OCI-LY1 (cell line): ENCODE results near the gene BCL2.

Source experiments
- H2AFZ ChIP-seq: fragments of 200-600 bp; sonication (generic), shearing (Covaris generic); 2 replicates; pipeline ENCODE4 v1.6.0; 2014; ENCODE audit warnings: antibody characterized with exemption, mild to moderate bottlenecking, low read length
- H3F3A ChIP-seq: fragments of 200-600 bp; sonication (generic), shearing (Covaris generic); 2 replicates; pipeline ENCODE4 v1.6.0; 2014; ENCODE audit warnings: mild to moderate bottlenecking, antibody characterized with exemption, low read length, moderate library complexity; ENCODE audit not compliant: insufficient read depth
- H3K27ac ChIP-seq: fragments of 200-600 bp; sonication (generic); 2 replicates; pipeline ENCODE4 v1.5.1; 2014; ENCODE audit warnings: low read length, mixed run types, mild to moderate bottlenecking, low read depth; ENCODE audit not compliant: poor library complexity, severe bottlenecking
- H3K27me3 ChIP-seq: fragments of 200-600 bp; sonication (generic); 2 replicates; pipeline ENCODE4 v1.6.0; 2014; ENCODE audit warnings: antibody characterized with exemption, mild to moderate bottlenecking, low read length, moderate library complexity; ENCODE audit not compliant: insufficient read depth
- H3K36me3 ChIP-seq: fragments of 200-600 bp; sonication (generic); 2 replicates; pipeline ENCODE4 v1.6.1; 2014; ENCODE audit warnings: mild to moderate bottlenecking, antibody characterized with exemption, low read length, moderate library complexity, mixed read lengths; ENCODE audit not compliant: insufficient read depth
- H3K4me1 ChIP-seq: fragments of 200-600 bp; sonication (generic); 2 replicates; pipeline ENCODE4 v1.5.1; 2014; ENCODE audit warnings: mild to moderate bottlenecking, low read length, moderate library complexity; ENCODE audit not compliant: insufficient read depth, severe bottlenecking
- H3K4me2 ChIP-seq: fragments of 200-600 bp; sonication (generic), shearing (Covaris generic); 2 replicates; pipeline ENCODE4 v1.6.1; 2014; ENCODE audit warnings: low read length
- H3K4me3 ChIP-seq: fragments of 200-600 bp; sonication (generic); 2 replicates; pipeline ENCODE4 v1.5.1; 2014; ENCODE audit warnings: low read length, low read depth, mild to moderate bottlenecking, mixed read lengths; ENCODE audit not compliant: poor library complexity, severe bottlenecking
- H3K79me2 ChIP-seq: fragments of 200-600 bp; shearing (Covaris generic); 2 replicates; pipeline ENCODE4 v1.6.1; 2016; ENCODE audit warnings: mixed run types, low read length, mixed read lengths; ENCODE audit not compliant: insufficient read depth
- H3K9ac ChIP-seq: fragments of 200-600 bp; sonication (generic), shearing (Covaris generic); 2 replicates; pipeline ENCODE4 v1.6.1; 2014; ENCODE audit warnings: mild to moderate bottlenecking, low read length, mixed read lengths
- H3K9me2 ChIP-seq: fragments of 200-600 bp; sonication (generic), shearing (Covaris generic); 2 replicates; pipeline ENCODE4 v1.6.1; 2014; ENCODE audit warnings: low read depth, mild to moderate bottlenecking, low read length, mixed read lengths
- H3K9me3 ChIP-seq: fragments of 200-600 bp; shearing (Covaris generic); 2 replicates; pipeline ENCODE4 v1.6.1; 2014; ENCODE audit warnings: low read length, mixed read lengths
- H4K20me1 ChIP-seq: fragments of 200-600 bp; sonication (generic), shearing (Covaris generic); 2 replicates; pipeline ENCODE4 v1.6.0; 2016; ENCODE audit warnings: mild to moderate bottlenecking, low read length; ENCODE audit not compliant: insufficient read depth
- CTCF ChIP-seq: fragments of 200-600 bp; sonication (generic), shearing (Covaris generic); IDR thresholded peaks from 2 replicates; pipeline ENCODE4 v1.5.1; 2017; ENCODE audit warnings: mild to moderate bottlenecking, antibody characterized with exemption, low read length, moderate library complexity, mixed read lengths
- EZH2 ChIP-seq: fragments of 200-600 bp; sonication (generic), shearing (Covaris generic); IDR thresholded peaks from 2 replicates; pipeline ENCODE4 v1.8.0; 2017; ENCODE audit warnings: borderline replicate concordance, mixed run types, mild to moderate bottlenecking, antibody characterized with exemption, low read length, moderate library complexity, mixed read lengths

The BCL2 gene

GRCh38 chr18:63137999-63138435, 181.6 kb downstream of the BCL2 start:
- no peaks in the 10 kb centered on the region for H3K9me3 ChIP-seq
- TF ChIP-seq EZH2 (no peak), CTCF (no peak)
- H3K27ac ChIP-seq: peak overlapping the region; percentile 99
- H3K9me2 ChIP-seq: no peaks in the 10 kb centered on the region
- H3K36me3 ChIP-seq: peaks cover 87% of the 10 kb centered on the region
- H3K79me2 ChIP-seq: peaks cover 81% of the 10 kb centered on the region
- H2AFZ ChIP-seq: no peak overlapping the region
- H3F3A ChIP-seq: peaks cover 19% of the 10 kb centered on the region
- H3K9ac ChIP-seq: peak overlapping the region; percentile 81
- peaks cover 100% of the 10 kb centered on the region for H3K4me1 ChIP-seq
- peak overlapping the region; percentile 73 for H3K4me2 ChIP-seq
- no peaks in the 10 kb centered on the region for H3K27me3 ChIP-seq
- peak overlapping the region; percentile 61 for H3K4me3 ChIP-seq
- H4K20me1 ChIP-seq: no peaks in the 10 kb centered on the region

- H3K79me2 ChIP-seq: peaks cover 85% of the 10 kb centered on the region
- H3K9me3 ChIP-seq: no peaks in the 10 kb centered on the region
- H3K4me2 ChIP-seq: peak overlapping the region; percentile 73; the same call in 1 of the 2 replicates
- peaks cover 83% of the 10 kb centered on the region for H3K36me3 ChIP-seq
- no peak overlapping the region for H2AFZ ChIP-seq
- H3K27me3 ChIP-seq: no peaks in the 10 kb centered on the region
- H3F3A ChIP-seq: peaks cover 15% of the 10 kb centered on the region
- peak overlapping the region; percentile 5 for H3K4me3 ChIP-seq
- H3K27ac ChIP-seq: peak overlapping the region; percentile 99
- no peaks in the 10 kb centered on the region for H4K20me1 ChIP-seq
- no peaks in the 10 kb centered on the region for H3K9me2 ChIP-seq
- no peak for TF ChIP-seq CTCF
- no peak for TF ChIP-seq EZH2
- H3K9ac ChIP-seq: peak overlapping the region; percentile 17; the same call in 1 of the 2 replicates
- H3K4me1 ChIP-seq: peaks cover 100% of the 10 kb centered on the region
Measured at GRCh38 chr18:63135101-63135500, 184.5 kb downstream of the BCL2 start.

GRCh38 chr18:63132819-63133200, 186.8 kb downstream of the BCL2 start:
- no peaks in the 10 kb centered on the region for H3K27me3 ChIP-seq
- no peak overlapping the region for H2AFZ ChIP-seq
- H4K20me1 ChIP-seq: no peaks in the 10 kb centered on the region
- H3F3A ChIP-seq: peaks cover 8% of the 10 kb centered on the region; the same call in 1 of the 2 replicates
- H3K27ac ChIP-seq: peak overlapping the region; percentile 99
- peak overlapping the region; percentile 35 for H3K4me3 ChIP-seq
- H3K9ac ChIP-seq: peak overlapping the region; percentile 70
- peak overlapping the region; percentile 58 for H3K4me2 ChIP-seq
- H3K36me3 ChIP-seq: peaks cover 79% of the 10 kb centered on the region
- H3K79me2 ChIP-seq: peaks cover 70% of the 10 kb centered on the region
- H3K9me2 ChIP-seq: no peaks in the 10 kb centered on the region
- no peaks in the 10 kb centered on the region for H3K9me3 ChIP-seq
- H3K4me1 ChIP-seq: peaks cover 100% of the 10 kb centered on the region
- TF ChIP-seq CTCF (no peak), EZH2 (no peak)
